Measurements from ENCODE around the gene CERS6. TPM values are rescaled to one million over a fixed set of nuclear protein-coding genes. Genes with fewer than 3 reads are reported as not detected.

The CERS6 gene
- total RNA-seq, 1 experiment from 2014 or later, result 30.3 TPM

- Histone ChIP-seq H3K27me3 (ENCODE audit: control insufficient read depth, insufficient read depth, low read length) (no peaks in the 10 kb centered on the region), H3K9me3 (ENCODE audit: control insufficient read depth, insufficient read depth, low read depth, low read length) (no peaks in the 10 kb centered on the region), H3K27ac (ENCODE audit: low read length) (no peak overlapping the region), H3K4me3 (ENCODE audit: low read depth in 2 of 2, low read length in 2 of 2) (no peak overlapping the region), H3K36me3 (ENCODE audit: control insufficient read depth, insufficient read depth, low read length) (no peaks in the 10 kb centered on the region), H3K4me1 (ENCODE audit: control insufficient read depth, insufficient read depth, low read length) (no peaks in the 10 kb centered on the region)
- BruUV-seq (replicated peaks), result no TSS peak
- TF ChIP-seq SIN3A (IDR thresholded peaks at IDR 0.05; ENCODE audit: borderline replicate concordance, insufficient read depth, low read depth, low read length), result no peak
- ChIA-PET POLR2A (no interaction called here), CTCF (no interaction called here)
- intact Hi-C loops (cut with micrococcal nuclease; ENCODE audit: unreplicated experiment) (no loop called here), in situ Hi-C loops (cut with HindIII; ENCODE audit: low pct_unique_long_range_greater_than_20kb, low sequenced_read_pairs) (no loop called here)
- no peak for ATAC-seq
- DNase-seq (ENCODE audit: low read depth, low spot score), result no peak
Observed at GRCh38 chr2:168726375-168726774, 270.3 kb downstream of the CERS6 start.

- no peak overlapping the region for H3K4me3 ChIP-seq (ENCODE audit: low read depth in 2 of 2, low read length in 2 of 2)
- intact Hi-C loops (cut with micrococcal nuclease; ENCODE audit: unreplicated experiment) (no loop called here), in situ Hi-C loops (cut with HindIII; ENCODE audit: low pct_unique_long_range_greater_than_20kb, low sequenced_read_pairs) (no loop called here)
- BruUV-seq (replicated peaks), result no TSS peak
- POLR2A ChIA-PET, result no interaction called here
- no peaks in the 10 kb centered on the region for H3K36me3 ChIP-seq (ENCODE audit: control insufficient read depth, insufficient read depth, low read length)
- ATAC-seq, result no peak
- CTCF ChIA-PET, result no interaction called here
- H3K27me3 ChIP-seq (ENCODE audit: control insufficient read depth, insufficient read depth, low read length), result no peaks in the 10 kb centered on the region
- H3K9me3 ChIP-seq (ENCODE audit: control insufficient read depth, insufficient read depth, low read depth, low read length), result no peaks in the 10 kb centered on the region
- H3K27ac ChIP-seq (ENCODE audit: low read length), result no peak overlapping the region
- H3K4me1 ChIP-seq (ENCODE audit: control insufficient read depth, insufficient read depth, low read length), result no peaks in the 10 kb centered on the region
- DNase-seq (ENCODE audit: low read depth, low spot score), result no peak
- TF ChIP-seq SIN3A (IDR thresholded peaks at IDR 0.05; ENCODE audit: borderline replicate concordance, insufficient read depth, low read depth, low read length) (no peak), CTCF (IDR thresholded peaks at IDR 0.05) (no peak), REST (IDR thresholded peaks at IDR 0.05; ENCODE audit: insufficient read depth in 1 of 2, low read depth in 2 of 2, low read length in 1 of 2) (no peak), TCF7L2 (IDR thresholded peaks at IDR 0.05; ENCODE audit: low read depth, low read length) (no peak), POLR2AphosphoS5 (IDR thresholded peaks at IDR 0.05; ENCODE audit: low read depth, low read length) (no peak)
Observed at GRCh38 chr2:168727904-168728470, 271.9 kb downstream of the CERS6 start.

GRCh38 chr2:168729455-168729854 lies 273.4 kb downstream of the CERS6 start:
- in situ Hi-C loops (cut with HindIII; ENCODE audit: low pct_unique_long_range_greater_than_20kb, low sequenced_read_pairs), result no loop called here

More at GRCh38 chr2:168729455-168729854, 273.4 kb downstream of the CERS6 start:
- no peaks in the 10 kb centered on the region for H3K27me3 ChIP-seq (ENCODE audit: control insufficient read depth, insufficient read depth, low read length)
- H3K36me3 ChIP-seq (ENCODE audit: control insufficient read depth, insufficient read depth, low read length), result no peaks in the 10 kb centered on the region
- CTCF ChIA-PET, result no interaction called here
- POLR2A ChIA-PET, result no interaction called here
- no peaks in the 10 kb centered on the region for H3K9me3 ChIP-seq (ENCODE audit: control insufficient read depth, insufficient read depth, low read depth, low read length)
- no TSS peak for BruUV-seq (replicated peaks)
- no peak for TF ChIP-seq TCF7L2 (IDR thresholded peaks at IDR 0.05; ENCODE audit: low read depth, low read length)
- no peak for TF ChIP-seq REST (IDR thresholded peaks at IDR 0.05; ENCODE audit: insufficient read depth in 1 of 2, low read depth in 2 of 2, low read length in 1 of 2)
- no peak for TF ChIP-seq POLR2AphosphoS5 (IDR thresholded peaks at IDR 0.05; ENCODE audit: low read depth, low read length)
- TF ChIP-seq SIN3A (IDR thresholded peaks at IDR 0.05; ENCODE audit: borderline replicate concordance, insufficient read depth, low read depth, low read length), result no peak
- no peak for TF ChIP-seq CTCF (IDR thresholded peaks at IDR 0.05)
- ATAC-seq (no peak), DNase-seq (ENCODE audit: low read depth, low spot score) (no peak)
- intact Hi-C loops (cut with micrococcal nuclease; ENCODE audit: unreplicated experiment), result no loop called here
- H3K4me1 ChIP-seq (ENCODE audit: control insufficient read depth, insufficient read depth, low read length), result no peaks in the 10 kb centered on the region
- no peak overlapping the region for H3K4me3 ChIP-seq (ENCODE audit: low read depth in 2 of 2, low read length in 2 of 2)
- H3K27ac ChIP-seq (ENCODE audit: low read length), result no peak overlapping the region
